ENCODE results near the gene ZNF736. TPM values are rescaled to one million over a fixed set of nuclear protein-coding genes. Genes with fewer than 3 reads are reported as not detected.
"Not testable (repeated sequence)": the region's sequence is repeated elsewhere in the genome, so short reads cannot be mapped to it uniquely, and the experiment has no call there.

ZNF736 gene
- total and polyA plus RNA-seq, 12 donors = 4.1 to 25.5 (median 12.0) TPM

GRCh38 chr7:64294701-64295420 lies 18.9 kb upstream of the ZNF736 start:
- H3K9me3 ChIP-seq (replicated peaks in 1 of 3) = no peaks in the 10 kb centered on the region
- no peak for TF ChIP-seq POLR2A (IDR thresholded peaks at IDR 0.05)
- no peak for TF ChIP-seq CTCF (IDR thresholded peaks at IDR 0.05)
- intact Hi-C loops (cut with DNase I) = no loop called here
- H3K36me3 ChIP-seq (replicated peaks in 1 of 2) = no peaks in the 10 kb centered on the region
- H3K27me3 ChIP-seq = no peaks in the 10 kb centered on the region
- no peak overlapping the region for H3K27ac ChIP-seq
- H3K4me3 ChIP-seq = no peak overlapping the region
- no peaks in the 10 kb centered on the region for H3K4me1 ChIP-seq (replicated peaks in 1 of 2)
- WGBS, 4 donors = 62 to 92% (median 72%) methylated on average over 1 of the region's 1 CpG
- DNase-seq = no peak

GRCh38 chr7:64297418-64297817 lies 16.3 kb upstream of the ZNF736 start:
- H3K4me1 ChIP-seq (replicated peaks in 1 of 2); DNase-seq; H3K9me3 ChIP-seq (replicated peaks in 1 of 3); H3K27ac ChIP-seq; H3K27me3 ChIP-seq; H3K4me3 ChIP-seq; intact Hi-C loops (cut with DNase I); H3K36me3 ChIP-seq (replicated peaks in 1 of 2): not testable (repeated sequence)
- 44 to 68% (median 55%) methylated on average over 1 of the region's 1 CpG for WGBS, 4 donors

- Histone ChIP-seq H3K36me3 (replicated peaks in 1 of 2) (no peaks in the 10 kb centered on the region), H3K4me1 (replicated peaks in 1 of 2) (no peaks in the 10 kb centered on the region), H3K27ac (no peak overlapping the region), H3K9me3 (replicated peaks in 1 of 3) (no peaks in the 10 kb centered on the region), H3K27me3 (no peaks in the 10 kb centered on the region), H3K4me3 (no peak overlapping the region)
- WGBS, 4 donors = 86 to 91% (median 89%) methylated on average over 8 to 9 of the region's 9 CpGs
- intact Hi-C loops (cut with DNase I) = no loop called here
- TF ChIP-seq CTCF (IDR thresholded peaks at IDR 0.05) (no peak), POLR2A (IDR thresholded peaks at IDR 0.05) (no peak)
- DNase-seq = peak in 1 of 7 donors; percentile 29
Measured at GRCh38 chr7:64300641-64301405, 12.9 kb upstream of the ZNF736 start.

GRCh38 chr7:64307254-64308015 lies 6.3 kb upstream of the ZNF736 start:
- peak overlapping the region; percentile 1 to 92 (median 86) for H3K27ac ChIP-seq
- H3K27me3 ChIP-seq = no peaks in the 10 kb centered on the region
- no peaks in the 10 kb centered on the region for H3K36me3 ChIP-seq (replicated peaks in 1 of 2)
- no peaks in the 10 kb centered on the region for H3K9me3 ChIP-seq (replicated peaks in 1 of 3)
- intact Hi-C loops (cut with DNase I) = no loop called here
- 2 to 6% (median 2%) methylated on average over 16 to 33 of the region's 33 CpGs for WGBS, 4 donors
- H3K4me1 ChIP-seq (replicated peaks in 1 of 2) = peaks cover 0 to 7% of the 10 kb centered on the region in 2 donors
- TF ChIP-seq CTCF (IDR thresholded peaks at IDR 0.05) (peak in 5 of 6 experiments; percentile 29 to 68 (median 38)), POLR2A (IDR thresholded peaks at IDR 0.05) (peak; percentile 11 to 87)
- DNase-seq = peak; percentile 93 to 99 (median 98)
- peak overlapping the region; percentile 20 to 98 (median 49) for H3K4me3 ChIP-seq

All from adrenal gland (tissue), 12 donors.